GM19455 (cell line): ENCODE measurements around the gene OSBPL7.

Experiments
- ATAC-seq: cut with Tn5 transposase; IDR thresholded peaks from one replicate; pipeline ENCODE4 v1.9.1; 2021; ENCODE audit not compliant: unreplicated experiment

OSBPL7 gene

GRCh38 chr17:47829870-47830269, 8.3 kb upstream of the OSBPL7 start:
- no peak for ATAC-seq

- ATAC-seq = no peak
These were observed 1.9 kb upstream of the OSBPL7 start for GRCh38 chr17:47823519-47823918.

- ATAC-seq = no peak
These were observed 1.2 kb upstream of the OSBPL7 start for GRCh38 chr17:47822785-47823184.

GRCh38 chr17:47821031-47821423, 567 bp downstream of the OSBPL7 start:
- ATAC-seq = no peak

- ATAC-seq = no peak
These were observed 1.4 kb downstream of the OSBPL7 start for GRCh38 chr17:47820033-47820789.

GRCh38 chr17:47819475-47819874, 2.1 kb downstream of the OSBPL7 start:
- ATAC-seq = no peak

- ATAC-seq = no peak
These were observed 3.4 kb downstream of the OSBPL7 start for GRCh38 chr17:47818002-47818695.

GRCh38 chr17:47816947-47817346, 4.6 kb downstream of the OSBPL7 start:
- no peak for ATAC-seq

- no peak for ATAC-seq
These were observed 5.4 kb downstream of the OSBPL7 start for GRCh38 chr17:47816111-47816735.

- no peak for ATAC-seq
These were observed 6.3 kb downstream of the OSBPL7 start for GRCh38 chr17:47815106-47815918.

GRCh38 chr17:47813512-47814031, 8.0 kb downstream of the OSBPL7 start:
- ATAC-seq = no peak

- no peak for ATAC-seq
These were observed 8.5 kb downstream of the OSBPL7 start for GRCh38 chr17:47813077-47813476.

GRCh38 chr17:47812146-47812920, 9.3 kb downstream of the OSBPL7 start:
- no peak for ATAC-seq

- ATAC-seq = no peak
These were observed 9.9 kb downstream of the OSBPL7 start for GRCh38 chr17:47811709-47812108.

- no peak for ATAC-seq
These were observed 10.5 kb downstream of the OSBPL7 start for GRCh38 chr17:47810901-47811635.

GRCh38 chr17:47810200-47810821, 11.3 kb downstream of the OSBPL7 start:
- ATAC-seq = no peak

- ATAC-seq = no peak
These were observed 12.6 kb downstream of the OSBPL7 start for GRCh38 chr17:47808830-47809480.

GRCh38 chr17:47808036-47808829, 13.4 kb downstream of the OSBPL7 start:
- ATAC-seq = no peak
